ENCODE measurements around the gene FBLN2. TPM values are rescaled to one million over a fixed set of nuclear protein-coding genes. Genes with fewer than 3 reads are reported as not detected.

FBLN2 gene
- total and polyA plus RNA-seq, 10 of the 15 experiments (the other 5 are each of a cell fraction or from before 2014, with no cell fraction given): 0.03 to 0.41 (median 0.12) TPM; not detected in 2

GRCh38 chr3:13507247-13507569 lies 41.7 kb upstream of the FBLN2 start:
- Histone ChIP-seq H3K36me3 (ENCODE audit: control insufficient read depth in 2 of 2, insufficient read depth in 2 of 2, low read length in 1 of 2) (no peaks in the 10 kb centered on the region), H3K79me2 (ENCODE audit: control insufficient read depth, insufficient read depth, low read length) (no peaks in the 10 kb centered on the region), H3K4me1 (ENCODE audit: control insufficient read depth, insufficient read depth, low read length) (no peaks in the 10 kb centered on the region), H3K9me3 (replicated peaks; ENCODE audit: control insufficient read depth, insufficient read depth, low read length) (no peaks in the 10 kb centered on the region), H3K9ac (ENCODE audit: control insufficient read depth, insufficient read depth, low read length) (no peak overlapping the region), H3K27ac (ENCODE audit: control insufficient read depth, insufficient read depth) (no peak overlapping the region), H4K20me1 (ENCODE audit: control insufficient read depth, insufficient read depth) (no peaks in the 10 kb centered on the region), H2AFZ (ENCODE audit: control insufficient read depth, low read depth, low read length) (no peak overlapping the region), H3K4me2 (ENCODE audit: control insufficient read depth, insufficient read depth) (no peak overlapping the region), H3K27me3 (replicated peaks in 1 of 2; ENCODE audit: control insufficient read depth in 2 of 2, insufficient read depth in 2 of 2, low read length in 1 of 2) (no peaks in the 10 kb centered on the region), H3K4me3 (no peak overlapping the region)
- no peak for ATAC-seq
- SMC1A ChIA-PET (ENCODE audit: uncharacterized antibody, unreplicated experiment): no interaction called here
- intact Hi-C loops (cut with micrococcal nuclease; ENCODE audit: unreplicated experiment) (no loop called here), in situ Hi-C loops (cut with MboI) (no loop called here)
- no TSS peak for BruUV-seq (replicated peaks)
- DNase-seq (ENCODE audit: low read depth, low spot score): no peak
- TF ChIP-seq SIN3A (IDR thresholded peaks at IDR 0.05; ENCODE audit: low read depth, low read length): no peak
- no peak for TF ChIP-seq NR2C2 (IDR thresholded peaks at IDR 0.05; ENCODE audit: borderline replicate concordance, control insufficient read depth, insufficient read length, low read depth)
- TF ChIP-seq ZNF592 (IDR thresholded peaks at IDR 0.05): no peak
- TF ChIP-seq ZNF384 (IDR thresholded peaks at IDR 0.05; ENCODE audit: borderline replicate concordance, low read depth, low read length): no peak
- TF ChIP-seq ZNF622 (IDR thresholded peaks at IDR 0.05): no peak
- TF ChIP-seq FOS (IDR thresholded peaks at IDR 0.05; ENCODE audit: borderline replicate concordance, extremely low read depth, insufficient read length): no peak
- POLR2A ChIA-PET: no interaction called here
- 0% methylated on average over 3 of the region's 3 CpGs for WGBS (ENCODE audit: insufficient coverage, insufficient replicate concordance, low lambda C conversion rate, missing lambda C conversion rate)
- no peak for FAIRE-seq
- RAD21 ChIA-PET (ENCODE audit: unreplicated experiment): no interaction called here
- CTCF ChIA-PET: interaction anchor here (1.5 kb wide), 1 partner anchor 141 kb away, joined by 5 read pairs; no protein-coding TSS in a partner anchor

Data from GM12878 (cell line).